GM11168 (cell line): ENCODE data around the gene PREP.

Experiments
- in situ Hi-C: fragments of 300-500 bp; cut with MboI; formaldehyde crosslinking; loops from one replicate; pipeline ENCODE4 v1.12.0; 2022; ENCODE audit warnings: low sequenced_read_pairs; ENCODE audit not compliant: unreplicated experiment

Gene PREP

GRCh38 chr6:105398859-105399258 is 4.0 kb downstream of the PREP start:
- in situ Hi-C loops: no loop called here

GRCh38 chr6:105397987-105398386 is 4.9 kb downstream of the PREP start:
- in situ Hi-C loops: no loop called here

- in situ Hi-C loops: no loop called here
These were observed 11.2 kb downstream of the PREP start for GRCh38 chr6:105391705-105392104.

- in situ Hi-C loops: no loop called here
These were observed 13.3 kb downstream of the PREP start for GRCh38 chr6:105389543-105389942.

GRCh38 chr6:105388392-105388791 is 14.5 kb downstream of the PREP start:
- in situ Hi-C loops: no loop called here

DNA sequence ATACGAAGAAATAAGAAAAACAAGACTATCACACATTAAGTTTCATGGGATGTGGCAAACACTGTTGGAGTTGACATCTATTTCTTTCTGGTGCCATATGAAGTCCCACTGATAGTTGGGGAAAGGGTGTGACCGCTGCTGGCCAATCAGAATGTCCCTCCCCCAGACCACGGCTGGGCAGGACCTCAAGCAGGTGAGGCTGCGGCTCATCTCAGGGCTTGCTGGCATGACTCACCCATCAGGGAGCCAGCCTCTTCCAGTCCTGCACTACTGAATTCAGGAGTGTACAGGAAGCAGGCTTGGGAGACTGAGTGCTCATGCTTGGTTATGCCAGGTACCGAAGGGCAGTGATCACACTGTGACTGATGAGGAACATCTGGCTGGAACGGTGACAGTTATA is 18.9 kb downstream of the PREP start:
- in situ Hi-C loops: no loop called here

DNA sequence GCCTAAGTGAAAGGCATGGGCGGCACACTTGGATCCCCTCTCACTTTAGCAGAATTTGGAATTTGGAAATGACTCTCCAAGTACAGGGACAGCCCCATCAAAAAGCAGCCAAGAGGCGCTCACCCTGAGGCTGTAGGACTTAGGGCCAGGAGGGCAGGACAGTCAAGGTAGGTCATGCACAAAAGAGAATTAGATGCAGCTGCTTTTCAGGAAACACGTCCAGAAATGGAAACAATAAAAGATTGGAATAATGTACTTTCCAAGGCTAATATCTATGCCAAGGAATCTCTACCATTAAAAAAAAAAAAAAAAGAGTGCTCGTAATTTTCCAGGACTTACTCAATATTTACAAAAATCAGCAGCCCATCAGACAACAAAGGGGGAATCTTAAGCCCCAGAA is 19.9 kb downstream of the PREP start:
- in situ Hi-C loops: no loop called here

- in situ Hi-C loops: no loop called here
These were observed 20.4 kb downstream of the PREP start for GRCh38 chr6:105382496-105382895.

DNA sequence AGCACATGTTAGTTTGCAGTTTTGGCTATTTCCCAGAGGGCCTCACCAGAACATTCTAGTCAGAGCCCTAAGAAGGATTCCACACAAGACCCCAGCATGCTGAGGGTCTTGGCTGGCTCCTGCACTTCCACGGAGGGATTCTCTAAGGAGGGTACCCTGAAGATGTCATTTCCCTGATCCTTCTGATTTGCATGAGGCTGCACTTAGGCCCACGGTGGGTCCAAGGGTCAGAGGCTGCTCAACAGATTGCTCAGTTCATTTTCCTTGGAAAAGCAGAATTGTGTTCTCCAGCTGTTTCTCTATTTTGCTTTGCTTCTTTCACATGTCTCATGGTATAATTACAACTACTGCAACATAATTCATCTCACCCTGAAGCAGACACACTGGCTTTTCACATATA is 22.2 kb downstream of the PREP start:
- in situ Hi-C loops: no loop called here

DNA sequence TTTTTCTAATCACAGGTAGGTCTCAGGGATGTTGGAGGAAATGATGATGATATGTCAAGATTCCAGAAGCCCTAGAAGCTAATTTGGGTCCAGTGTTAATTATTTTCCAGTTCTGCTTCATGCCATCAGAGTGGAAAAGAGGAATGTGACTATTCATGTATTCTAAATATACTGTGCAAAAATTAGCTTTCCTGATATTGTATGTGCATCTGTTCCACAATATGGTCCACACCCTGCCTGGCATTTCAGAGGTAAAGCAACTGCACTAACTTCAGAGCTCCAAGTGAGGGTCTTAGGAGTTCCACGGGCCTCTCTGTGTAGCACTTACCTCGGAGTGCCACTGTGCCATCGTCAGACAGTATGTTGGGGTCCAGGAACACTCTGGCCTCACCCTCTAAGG is 27.1 kb downstream of the PREP start:
- in situ Hi-C loops: no loop called here

GRCh38 chr6:105374010-105374420 is 28.9 kb downstream of the PREP start:
- in situ Hi-C loops: no loop called here

DNA sequence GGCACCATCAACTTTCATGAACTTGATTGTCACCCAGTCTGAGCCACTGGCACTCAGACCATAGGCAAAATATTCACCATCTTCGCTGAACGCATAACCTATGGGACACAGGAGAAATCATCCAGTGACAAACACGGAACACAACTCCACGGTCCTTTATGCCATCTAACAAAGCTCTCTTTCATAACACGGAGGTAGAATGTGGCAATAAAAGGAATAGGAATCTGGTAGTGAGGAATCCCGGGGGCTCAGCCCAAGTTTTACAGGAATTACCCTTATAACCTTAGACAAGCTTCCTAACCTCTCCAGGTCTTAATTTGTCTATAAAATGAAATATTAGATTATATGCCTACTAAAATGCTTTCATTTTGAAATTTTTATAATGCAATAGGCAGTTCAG is 29.4 kb downstream of the PREP start:
- in situ Hi-C loops: no loop called here

GRCh38 chr6:105372849-105373182 is 30.1 kb downstream of the PREP start:
- in situ Hi-C loops: no loop called here

- in situ Hi-C loops: no loop called here
These were observed 30.6 kb downstream of the PREP start for GRCh38 chr6:105372142-105372848.

DNA sequence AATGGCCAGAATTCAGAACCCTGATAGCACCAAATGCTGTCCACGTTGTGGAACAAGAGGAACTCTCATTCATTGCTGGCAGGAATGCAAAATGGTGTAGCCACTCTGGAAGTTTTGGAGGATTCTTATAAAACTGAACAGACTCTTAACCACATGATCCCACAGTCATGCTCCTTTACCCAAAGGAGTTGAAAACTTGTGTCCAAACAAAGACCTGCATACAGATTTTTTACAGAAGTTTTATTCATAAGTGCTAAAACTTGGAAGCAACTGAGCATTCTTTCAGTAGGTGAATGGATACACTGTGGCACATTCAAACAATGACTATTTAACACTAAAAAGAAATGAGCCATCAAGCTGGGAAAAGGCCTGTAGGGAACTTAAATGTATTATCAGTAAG is 32.5 kb downstream of the PREP start:
- in situ Hi-C loops: no loop called here

GRCh38 chr6:105369145-105369544 is 33.7 kb downstream of the PREP start:
- in situ Hi-C loops: no loop called here

DNA sequence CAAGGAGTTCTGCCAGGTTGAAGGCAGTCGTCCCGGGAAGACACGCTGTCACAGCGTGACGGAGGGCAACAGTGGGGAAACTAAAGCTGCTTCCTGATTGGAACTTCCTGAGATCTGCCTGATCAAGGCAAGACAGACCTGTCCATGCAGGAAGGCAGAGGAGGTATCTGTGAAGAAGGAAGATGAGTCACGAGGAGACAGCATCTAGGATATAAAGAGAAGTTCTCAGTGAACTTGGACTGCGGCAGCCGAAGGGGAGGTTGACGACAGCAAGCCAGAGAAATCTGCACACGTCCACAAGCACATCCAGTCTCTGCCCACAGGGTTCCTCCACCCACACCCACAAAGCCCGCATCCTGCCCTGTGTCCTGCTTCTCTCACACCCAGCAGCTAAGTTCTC is 38.6 kb downstream of the PREP start:
- in situ Hi-C loops: no loop called here

DNA sequence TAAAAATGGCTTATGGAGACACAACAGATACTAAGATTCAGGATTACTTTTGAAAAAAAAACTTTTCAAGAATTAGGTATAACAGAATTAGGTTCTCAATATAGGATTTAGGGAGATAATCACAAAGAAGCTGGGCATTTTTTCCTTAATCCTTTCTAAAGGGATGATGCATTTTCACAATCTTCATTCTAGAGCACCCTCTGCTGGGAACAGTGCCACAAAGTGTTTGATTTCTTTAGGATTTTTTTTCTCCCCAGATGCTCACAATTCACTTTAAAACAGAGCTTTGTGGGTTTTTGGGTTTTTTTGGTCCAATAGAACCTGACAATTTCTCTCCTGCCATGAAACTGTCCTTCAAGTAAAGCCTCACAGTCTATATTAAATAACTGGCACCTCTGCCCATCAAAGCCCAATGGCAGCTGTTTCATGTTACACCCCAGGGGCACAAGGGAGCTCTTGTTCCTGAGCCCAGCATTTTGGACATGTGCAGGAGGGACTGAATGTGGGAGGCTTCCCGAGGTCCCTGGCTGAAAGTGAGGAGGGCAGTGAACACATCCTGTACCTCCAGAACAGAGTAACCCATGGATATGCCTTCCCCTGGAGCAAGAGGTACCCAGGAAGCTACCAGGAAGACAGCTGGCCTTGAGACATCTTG is 39.7 kb downstream of the PREP start:
- in situ Hi-C loops: no loop called here

DNA sequence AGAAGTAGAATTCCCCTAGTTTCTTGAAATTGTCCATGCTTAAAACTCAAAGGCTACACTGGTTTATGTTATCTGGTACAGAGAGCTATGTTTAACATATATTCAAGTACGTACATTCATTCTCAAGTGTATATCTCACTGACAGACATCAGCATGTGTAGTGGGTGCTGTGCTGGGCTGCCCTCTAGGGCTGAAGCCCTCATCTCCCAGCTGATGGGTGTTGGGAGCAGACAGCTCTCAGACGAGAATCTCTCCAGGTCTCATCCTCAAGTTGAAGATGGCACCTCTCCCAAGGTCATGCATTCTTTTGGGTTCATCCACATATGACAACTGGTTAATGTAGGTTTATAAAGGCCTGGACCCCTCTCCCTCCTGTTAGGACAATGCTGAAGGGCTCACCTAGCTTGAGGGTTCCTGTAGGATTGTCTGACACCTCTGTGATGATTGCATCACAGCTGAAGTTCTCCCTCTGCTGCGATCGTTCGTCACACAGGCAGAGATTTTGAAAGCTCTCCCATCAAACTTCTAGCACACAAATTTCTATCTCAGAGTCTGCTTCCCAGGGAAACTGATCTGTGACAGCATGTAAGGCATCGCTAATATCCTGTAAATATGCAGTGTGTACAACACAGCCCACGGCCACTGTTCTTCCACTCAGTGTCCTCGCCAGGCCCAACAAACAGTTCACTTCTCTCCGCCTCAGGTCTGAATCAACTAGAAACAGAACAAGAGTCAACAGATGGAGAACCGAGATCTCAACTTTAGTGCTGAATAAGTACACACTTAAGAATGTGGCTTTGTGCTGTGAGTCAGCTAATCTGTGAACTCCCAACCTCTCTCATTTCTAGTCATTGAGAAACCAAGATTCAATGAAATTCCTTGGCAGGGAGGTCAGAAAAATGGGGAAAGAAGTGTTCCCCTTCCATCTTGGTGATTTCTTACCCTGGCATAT is 43.2 kb downstream of the PREP start:
- in situ Hi-C loops: no loop called here

DNA sequence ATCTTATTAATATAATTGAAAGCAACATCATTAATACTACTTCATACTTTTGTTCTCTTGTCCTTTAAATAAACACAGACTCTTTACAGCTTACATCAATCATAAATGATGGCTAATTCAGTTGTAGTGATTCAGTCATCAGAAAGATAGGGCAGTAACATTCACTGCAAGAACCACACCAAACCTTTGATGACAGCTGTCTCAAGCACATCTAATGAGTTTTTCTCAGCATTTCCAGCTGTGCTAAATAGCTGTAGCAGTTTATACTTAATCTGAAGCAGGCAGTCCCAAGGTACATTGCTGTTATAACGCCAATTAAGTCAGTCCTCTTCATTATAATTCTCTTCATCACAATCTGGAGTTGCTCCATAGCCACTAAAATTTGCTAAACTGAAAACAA is 45.7 kb downstream of the PREP start:
- in situ Hi-C loops: no loop called here

DNA sequence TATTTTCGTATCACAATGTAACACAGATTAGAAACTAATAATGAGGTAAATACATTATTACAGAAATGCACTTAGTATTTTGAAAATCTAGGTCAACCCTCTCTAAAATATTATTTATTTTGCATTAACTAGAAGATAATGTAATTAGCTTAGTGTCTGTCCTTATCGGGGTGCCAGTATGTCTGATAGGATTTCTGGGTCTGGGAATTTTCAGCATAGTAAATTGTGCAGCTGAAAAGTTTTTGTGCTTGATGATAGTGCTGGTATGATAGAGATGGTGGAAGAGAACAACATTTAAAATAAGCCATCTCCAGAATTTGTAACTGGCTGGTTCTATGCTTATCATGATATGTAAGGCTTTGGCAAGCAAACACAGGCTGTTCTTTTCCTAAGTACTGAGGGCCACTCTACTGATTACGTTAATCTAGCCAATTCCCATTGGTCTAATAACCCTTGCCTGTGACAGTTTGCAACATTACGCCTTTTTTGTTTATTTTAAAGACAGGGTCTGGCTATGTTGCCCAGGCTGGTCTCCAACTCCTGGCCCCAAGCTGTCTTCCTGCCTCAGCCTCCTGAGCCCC is 50.8 kb downstream of the PREP start:
- in situ Hi-C loops: no loop called here
